Caco-2 (cell line): ENCODE results near the gene PRKAR1A. TPM values are rescaled to one million over a fixed set of nuclear protein-coding genes. Genes with fewer than 3 reads are reported as not detected.

ENCODE experiments used
- BruUV-seq: library from RNA; stranded (reverse); fragments of 400-500 nt; replicated peaks from 2 replicates; lab custom pipeline; 2021; lab: Mats Ljungman, UMichigan
- CTCF ChIA-PET: fragments of 300-600 bp; sonication (Branson Sonifier 250); formaldehyde crosslinking; loops from one replicate; lab custom pipeline; 2022; ENCODE audit warnings: antibody characterized with exemption; lab: Charles Lee
- POLR2A ChIA-PET: fragments of 300-600 bp; sonication (Branson Sonifier 250); formaldehyde crosslinking; loops from one replicate; lab custom pipeline; 2022; ENCODE audit warnings: antibody characterized with exemption; lab: Charles Lee
- DNase-seq, 2 experiments: peaks; one replicate each; pipeline versions ENCODE4 v3.0.0 to v3.0.0-alpha.2; 2020 to 2022
- H3K27me3 ChIP-seq: replicated peaks from 2 replicates; pipeline ENCODE4 v1.6.0; 2011; ENCODE audit warnings: low read length; ENCODE audit not compliant: control insufficient read depth, insufficient read depth
- H3K36me3 ChIP-seq: 2 replicates; pipeline ENCODE4 v1.5.1; 2011; ENCODE audit warnings: low read length; ENCODE audit not compliant: control insufficient read depth, insufficient read depth
- H3K4me1 ChIP-seq: fragments of 250-450 bp; sonication (Bioruptor Pico); 2 replicates; pipeline ENCODE4 v1.5.1; 2020; ENCODE audit warnings: mild to moderate bottlenecking
- H3K4me3 ChIP-seq: 2 replicates; pipeline ENCODE4 v1.5.1; 2011; ENCODE audit warnings: low read depth, mild to moderate bottlenecking, control low read depth, low read length
- H3K9me3 ChIP-seq: fragments of 250-450 bp; sonication (Bioruptor Pico); 2 replicates; pipeline ENCODE4 v1.5.1; 2020; ENCODE audit warnings: mild to moderate bottlenecking, moderate library complexity
- H3K27ac Mint-ChIP-seq: one replicate; pipeline ENCODE4 v1.8.0; 2022; ENCODE audit warnings: mixed read lengths; ENCODE audit not compliant: unreplicated experiment
- H3K27me3 Mint-ChIP-seq: one replicate; pipeline ENCODE4 v1.8.0; 2022; ENCODE audit warnings: mixed read lengths; ENCODE audit not compliant: insufficient read depth, unreplicated experiment
- H3K36me3 Mint-ChIP-seq: one replicate; pipeline ENCODE4 v1.8.0; 2022; ENCODE audit warnings: mild to moderate bottlenecking, mixed read lengths; ENCODE audit not compliant: insufficient read depth, unreplicated experiment
- H3K4me1 Mint-ChIP-seq: one replicate; pipeline ENCODE4 v1.8.0; 2022; ENCODE audit warnings: low read depth, mixed read lengths; ENCODE audit not compliant: unreplicated experiment
- H3K4me3 Mint-ChIP-seq: one replicate; pipeline ENCODE4 v1.8.0; 2022; ENCODE audit warnings: mild to moderate bottlenecking, moderate library complexity, mixed read lengths; ENCODE audit not compliant: unreplicated experiment
- H3K9me3 Mint-ChIP-seq: one replicate; pipeline ENCODE4 v1.8.0; 2022; ENCODE audit warnings: mixed read lengths; ENCODE audit not compliant: unreplicated experiment
- intact Hi-C: fragments of 100-400 bp; cut with micrococcal nuclease; formaldehyde crosslinking; loops from one replicate; pipeline ENCODE4 v1.10.0; 2022; ENCODE audit not compliant: unreplicated experiment
- total RNA-seq: library from RNA; stranded (reverse); gene quantifications from 2 replicates; pipeline ENCODE4 v1.2.3, GENCODE V29; 2022
- TF ChIP-seq, protein P1 (sequence below), 2 experiments: fragments of 200-600 bp in 1 of 2; IDR thresholded peaks; 1 replicate in 1 of 2; 2 replicates in 1 of 2; pipeline versions ENCODE4 v1.5.1 to v1.8.0; 2011 to 2022; ENCODE audit warnings: antibody characterized with exemption in 1 of 2, control low read depth in 1 of 2, inconsistent platforms in 1 of 2, low read depth in 1 of 2, low read length in 1 of 2, mild to moderate bottlenecking in 1 of 2, moderate library complexity in 1 of 2; ENCODE audit not compliant: insufficient read depth in 1 of 2, severe bottlenecking in 1 of 2, unreplicated experiment in 1 of 2

The PRKAR1A gene
- total RNA-seq, 1 experiment from 2014 or later = 160 TPM

DNA sequence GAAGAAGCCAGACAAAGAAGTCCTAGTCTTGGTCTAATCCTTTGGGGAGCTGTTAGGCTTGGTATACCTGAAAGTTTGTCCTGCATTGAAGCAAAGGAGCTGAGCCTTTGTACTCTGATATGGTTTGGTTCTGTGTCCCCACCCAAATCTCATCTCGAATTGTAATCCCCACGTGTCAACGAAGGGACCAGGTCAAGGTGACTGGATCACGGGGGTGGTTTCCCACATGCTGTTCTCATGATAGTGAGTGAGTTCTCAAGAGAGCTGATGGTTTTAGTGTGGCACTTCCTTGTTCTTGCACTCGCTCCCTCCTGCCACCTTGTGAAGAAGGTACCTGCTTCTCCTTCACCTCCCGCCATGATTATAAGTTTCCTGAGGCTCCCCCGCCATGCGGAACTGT is 55.4 kb downstream of the PRKAR1A start:
- peaks cover 43% of the 10 kb centered on the region for H3K4me1 Mint-ChIP-seq
- no TSS peak for BruUV-seq
- H3K9me3 Mint-ChIP-seq = peaks cover 17% of the 10 kb centered on the region
- no peaks in the 10 kb centered on the region for H3K9me3 ChIP-seq
- H3K4me1 ChIP-seq = peaks cover 18% of the 10 kb centered on the region
- no peaks in the 10 kb centered on the region for H3K27me3 ChIP-seq
- H3K4me3 ChIP-seq = no peak overlapping the region
- no peak for DNase-seq
- no peaks in the 10 kb centered on the region for H3K36me3 ChIP-seq
- ChIA-PET POLR2A (no interaction called here), CTCF (interaction anchor here (1.2 kb wide), 1 partner anchor 38 kb away, joined by 3 read pairs; no protein-coding TSS in a partner anchor)
- H3K4me3 Mint-ChIP-seq = no peak overlapping the region
- peak overlapping the region; percentile 74 for H3K27ac Mint-ChIP-seq
- H3K27me3 Mint-ChIP-seq = no peaks in the 10 kb centered on the region
- H3K36me3 Mint-ChIP-seq = no peaks in the 10 kb centered on the region
- intact Hi-C loops = loop anchor here (1.0 kb wide), 1 partner anchor 32 kb away; no protein-coding TSS in a partner anchor
- TF ChIP-seq, protein P1, sequence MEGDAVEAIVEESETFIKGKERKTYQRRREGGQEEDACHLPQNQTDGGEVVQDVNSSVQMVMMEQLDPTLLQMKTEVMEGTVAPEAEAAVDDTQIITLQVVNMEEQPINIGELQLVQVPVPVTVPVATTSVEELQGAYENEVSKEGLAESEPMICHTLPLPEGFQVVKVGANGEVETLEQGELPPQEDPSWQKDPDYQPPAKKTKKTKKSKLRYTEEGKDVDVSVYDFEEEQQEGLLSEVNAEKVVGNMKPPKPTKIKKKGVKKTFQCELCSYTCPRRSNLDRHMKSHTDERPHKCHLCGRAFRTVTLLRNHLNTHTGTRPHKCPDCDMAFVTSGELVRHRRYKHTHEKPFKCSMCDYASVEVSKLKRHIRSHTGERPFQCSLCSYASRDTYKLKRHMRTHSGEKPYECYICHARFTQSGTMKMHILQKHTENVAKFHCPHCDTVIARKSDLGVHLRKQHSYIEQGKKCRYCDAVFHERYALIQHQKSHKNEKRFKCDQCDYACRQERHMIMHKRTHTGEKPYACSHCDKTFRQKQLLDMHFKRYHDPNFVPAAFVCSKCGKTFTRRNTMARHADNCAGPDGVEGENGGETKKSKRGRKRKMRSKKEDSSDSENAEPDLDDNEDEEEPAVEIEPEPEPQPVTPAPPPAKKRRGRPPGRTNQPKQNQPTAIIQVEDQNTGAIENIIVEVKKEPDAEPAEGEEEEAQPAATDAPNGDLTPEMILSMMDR (IDR thresholded peaks at IDR 0.05; ENCODE audit: insufficient read depth in 1 of 2, low read depth in 1 of 2, low read length in 1 of 2, severe bottlenecking in 1 of 2, unreplicated experiment in 1 of 2) = no peak

DNA sequence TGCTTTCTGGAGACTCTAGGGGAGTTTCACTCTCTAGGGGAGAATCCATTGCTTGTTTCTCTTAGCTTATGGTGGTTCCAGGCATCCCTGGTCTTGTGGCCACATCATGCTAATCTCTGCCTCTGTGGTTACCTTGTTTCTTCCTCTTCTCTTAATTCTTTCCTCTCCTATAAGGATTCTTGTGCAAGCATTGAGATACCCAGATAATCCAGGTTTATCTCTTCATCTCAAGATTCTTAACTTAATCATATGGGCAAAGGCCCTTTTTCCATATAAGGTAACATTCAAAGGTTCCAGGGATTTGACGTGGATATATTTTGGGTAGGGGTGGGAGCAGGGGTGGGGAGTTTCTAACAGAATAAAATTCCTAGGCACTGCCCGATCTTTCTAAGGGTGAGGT is 56.4 kb downstream of the PRKAR1A start:
- H3K36me3 ChIP-seq = no peaks in the 10 kb centered on the region
- no TSS peak for BruUV-seq
- H3K4me1 ChIP-seq = peaks cover 18% of the 10 kb centered on the region
- no peaks in the 10 kb centered on the region for H3K27me3 ChIP-seq
- POLR2A ChIA-PET = no interaction called here
- Mint-ChIP-seq H3K4me1 (peaks cover 43% of the 10 kb centered on the region), H3K27ac (no peak overlapping the region), H3K27me3 (no peaks in the 10 kb centered on the region), H3K4me3 (no peak overlapping the region), H3K36me3 (no peaks in the 10 kb centered on the region), H3K9me3 (peaks cover 17% of the 10 kb centered on the region)
- TF ChIP-seq, protein P1 (IDR thresholded peaks at IDR 0.05; ENCODE audit: insufficient read depth in 1 of 2, low read depth in 1 of 2, low read length in 1 of 2, severe bottlenecking in 1 of 2, unreplicated experiment in 1 of 2) = no peak
- H3K4me3 ChIP-seq = no peak overlapping the region
- CTCF ChIA-PET = no interaction called here
- intact Hi-C loops = no loop called here
- DNase-seq = no peak
- H3K9me3 ChIP-seq = no peaks in the 10 kb centered on the region

DNA sequence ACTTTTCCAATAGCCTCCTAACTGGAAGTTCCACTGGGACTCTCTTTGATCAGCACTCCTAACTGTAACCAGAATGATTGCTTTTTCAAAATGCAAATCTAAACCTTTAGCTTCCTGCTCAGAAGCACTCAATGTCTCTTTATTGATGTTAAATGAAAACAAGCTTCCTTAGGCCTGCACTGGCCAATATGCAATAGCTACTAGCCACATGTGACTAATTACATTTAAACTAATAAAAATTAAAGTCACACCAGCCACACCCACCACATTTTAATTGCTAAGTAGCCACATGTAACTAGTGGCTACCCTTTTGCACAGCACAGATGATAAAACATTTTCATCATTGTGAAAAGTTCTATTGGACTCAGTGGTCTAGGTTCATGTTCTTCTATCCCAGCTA is 57.1 kb downstream of the PRKAR1A start:
- Mint-ChIP-seq H3K4me3 (no peak overlapping the region), H3K36me3 (no peaks in the 10 kb centered on the region), H3K27ac (no peak overlapping the region), H3K9me3 (peaks cover 17% of the 10 kb centered on the region), H3K4me1 (peaks cover 43% of the 10 kb centered on the region), H3K27me3 (no peaks in the 10 kb centered on the region)
- Histone ChIP-seq H3K27me3 (no peaks in the 10 kb centered on the region), H3K36me3 (no peaks in the 10 kb centered on the region), H3K4me1 (peaks cover 18% of the 10 kb centered on the region), H3K4me3 (no peak overlapping the region), H3K9me3 (no peaks in the 10 kb centered on the region)
- ChIA-PET CTCF (no interaction called here), POLR2A (no interaction called here)
- intact Hi-C loops = no loop called here
- BruUV-seq = no TSS peak
- no peak for DNase-seq
- TF ChIP-seq, protein P1 (IDR thresholded peaks at IDR 0.05; ENCODE audit: insufficient read depth in 1 of 2, low read depth in 1 of 2, low read length in 1 of 2, severe bottlenecking in 1 of 2, unreplicated experiment in 1 of 2) = no peak
